HEK293 (cell line): ENCODE data around the gene DHRS7B.

Experiments
- CTCF ChIA-PET: fragments of 350-600 bp; formaldehyde crosslinking; extraction: SDS; loops from one replicate; lab custom pipeline; 2021; ENCODE audit warnings: antibody characterized with exemption; lab: Yijun Ruan, JAX
- POLR2A ChIA-PET: fragments of 300-600 bp; formaldehyde crosslinking; extraction: SDS; loops from one replicate; lab custom pipeline; 2020; ENCODE audit warnings: antibody characterized with exemption, inconsistent platforms; lab: Yijun Ruan, JAX
- H3K27ac ChIP-seq: fragments of 200-500 bp; sonication (Bioruptor generic); 2 replicates; pipeline ENCODE4 v1.5.1; 2014; ENCODE audit warnings: low read depth, low read length, control low read depth, inconsistent platforms; ENCODE audit errors: extremely low read depth
- H3K36me3 ChIP-seq, 2 experiments: fragments of 200-500 bp in 1 of 2; sonication (Bioruptor generic) in 1 of 2; 1 replicate in 1 of 2; 2 replicates in 1 of 2; pipeline ENCODE4 v1.5.1; 2014 to 2017; ENCODE audit warnings: inconsistent platforms in 2 of 2, low read length in 2 of 2; ENCODE audit not compliant: control insufficient read depth in 2 of 2, insufficient read depth in 1 of 2
- H3K4me1 ChIP-seq: fragments of 200-500 bp; sonication (Bioruptor generic); 2 replicates; pipeline ENCODE4 v1.5.1; 2014; ENCODE audit warnings: mild to moderate bottlenecking, low read length, inconsistent platforms; ENCODE audit not compliant: control insufficient read depth, insufficient read depth
- H3K4me3 ChIP-seq: 2 replicates; pipeline ENCODE4 v1.5.1; 2011; ENCODE audit warnings: low read depth, mild to moderate bottlenecking, control low read depth, low read length, moderate library complexity
- H3K9me3 ChIP-seq: fragments of 200-500 bp; sonication (Bioruptor generic); 2 replicates; pipeline ENCODE4 v1.5.1; 2014; ENCODE audit warnings: low read depth, low read length, inconsistent platforms; ENCODE audit not compliant: control insufficient read depth, insufficient read depth
- EGR2 ChIP-seq: fragments of 450-650 bp; formaldehyde crosslinking; IDR thresholded peaks from 2 replicates; pipeline ENCODE4 v1.5.1; 2016; ENCODE audit warnings: low read depth, missing biosample characterization, missing genetic modification characterization
- GLIS1 ChIP-seq: fragments of 450-650 bp; formaldehyde crosslinking; IDR thresholded peaks from 2 replicates; pipeline ENCODE4 v1.5.1; 2016; ENCODE audit warnings: missing biosample characterization, missing genetic modification characterization
- KLF9 ChIP-seq: fragments of 450-650 bp; formaldehyde crosslinking; IDR thresholded peaks from 2 replicates; pipeline ENCODE4 v1.5.1; 2016; ENCODE audit warnings: missing biosample characterization, missing genetic modification characterization, low read depth
- SETDB1 ChIP-seq: IDR thresholded peaks from one replicate; pipeline ENCODE4 v1.6.1; 2017; ENCODE audit warnings: mild to moderate bottlenecking, low read length, moderate library complexity, mixed read lengths; ENCODE audit not compliant: insufficient read length
- TCF7L2 ChIP-seq: IDR thresholded peaks from 2 replicates; pipeline ENCODE4 v1.6.1; 2011; ENCODE audit warnings: low read depth, mild to moderate bottlenecking, inconsistent platforms, low read length, moderate library complexity, borderline replicate concordance
- TRIM28 ChIP-seq: IDR thresholded peaks from 2 replicates; pipeline ENCODE4 v1.6.1; 2011; ENCODE audit warnings: low read length, control low read depth, borderline replicate concordance
- YY1 ChIP-seq: fragments of 450-650 bp; formaldehyde crosslinking; IDR thresholded peaks from 2 replicates; pipeline ENCODE4 v1.5.1; 2018; ENCODE audit warnings: missing biosample characterization, missing genetic modification characterization
- ZNF140 ChIP-seq: fragments of 450-650 bp; formaldehyde crosslinking; IDR thresholded peaks from 2 replicates; pipeline ENCODE4 v1.5.1; 2016; ENCODE audit warnings: missing biosample characterization, missing genetic modification characterization
- ZNF274 ChIP-seq, 2 experiments: fragments of 200-500 bp in 1 of 2; fragments of 450-650 bp in 1 of 2; sonication (Bioruptor generic) in 1 of 2; formaldehyde crosslinking in 1 of 2; IDR thresholded peaks; 2 replicates each; pipeline versions ENCODE4 v1.5.1 to v1.6.1; 2014 to 2016; ENCODE audit warnings: borderline replicate concordance in 1 of 2, inconsistent platforms in 1 of 2, low read length in 1 of 2, missing biosample characterization in 1 of 2, missing genetic modification characterization in 1 of 2
- ZNF391 ChIP-seq: fragments of 450-650 bp; formaldehyde crosslinking; IDR thresholded peaks from 2 replicates; pipeline ENCODE4 v1.5.1; 2016; ENCODE audit warnings: low read depth, missing biosample characterization, missing genetic modification characterization, borderline replicate concordance
- ZNF544 ChIP-seq: fragments of 450-650 bp; formaldehyde crosslinking; IDR thresholded peaks from 2 replicates; pipeline ENCODE4 v1.5.0; 2017; ENCODE audit warnings: missing biosample characterization, missing genetic modification characterization
- ZNF561 ChIP-seq: fragments of 450-650 bp; IDR thresholded peaks from 2 replicates; pipeline ENCODE4 v1.5.1; 2018; ENCODE audit warnings: missing biosample characterization, missing genetic modification characterization, borderline replicate concordance
- ZNF660 ChIP-seq: fragments of 450-650 bp; IDR thresholded peaks from 2 replicates; pipeline ENCODE4 v1.5.1; 2018; ENCODE audit warnings: missing biosample characterization, mild to moderate bottlenecking, missing genetic modification characterization
- ZNF664 ChIP-seq: fragments of 450-650 bp; formaldehyde crosslinking; IDR thresholded peaks from 2 replicates; pipeline ENCODE4 v1.5.1; 2016; ENCODE audit warnings: missing biosample characterization, missing genetic modification characterization
- ZNF747 ChIP-seq: fragments of 450-650 bp; formaldehyde crosslinking; IDR thresholded peaks from 2 replicates; pipeline ENCODE4 v1.5.1; 2016; ENCODE audit warnings: missing biosample characterization, missing genetic modification characterization
- ZNF785 ChIP-seq: fragments of 450-650 bp; formaldehyde crosslinking; IDR thresholded peaks from 2 replicates; pipeline ENCODE4 v1.5.1; 2016; ENCODE audit warnings: missing biosample characterization, missing genetic modification characterization
- TF ChIP-seq, protein P1 (sequence below): fragments of 450-650 bp; IDR thresholded peaks from 2 replicates; pipeline ENCODE4 v1.5.1; 2018; ENCODE audit warnings: missing biosample characterization, missing genetic modification characterization
- TF ChIP-seq, protein P2 (sequence below): fragments of 450-650 bp; formaldehyde crosslinking; IDR thresholded peaks from 2 replicates; pipeline ENCODE4 v1.5.1; 2016; ENCODE audit warnings: missing biosample characterization, missing genetic modification characterization
- TF ChIP-seq, protein P3 (sequence below): fragments of 450-650 bp; formaldehyde crosslinking; conservative IDR thresholded peaks from 2 replicates; pipeline ENCODE4 v1.5.1; 2016; ENCODE audit warnings: low read depth, missing biosample characterization, missing genetic modification characterization
- TF ChIP-seq, protein P4 (sequence below): fragments of 450-650 bp; formaldehyde crosslinking; IDR thresholded peaks from 2 replicates; pipeline ENCODE4 v1.5.1; 2016; ENCODE audit warnings: missing biosample characterization, missing genetic modification characterization

The DHRS7B gene

DNA sequence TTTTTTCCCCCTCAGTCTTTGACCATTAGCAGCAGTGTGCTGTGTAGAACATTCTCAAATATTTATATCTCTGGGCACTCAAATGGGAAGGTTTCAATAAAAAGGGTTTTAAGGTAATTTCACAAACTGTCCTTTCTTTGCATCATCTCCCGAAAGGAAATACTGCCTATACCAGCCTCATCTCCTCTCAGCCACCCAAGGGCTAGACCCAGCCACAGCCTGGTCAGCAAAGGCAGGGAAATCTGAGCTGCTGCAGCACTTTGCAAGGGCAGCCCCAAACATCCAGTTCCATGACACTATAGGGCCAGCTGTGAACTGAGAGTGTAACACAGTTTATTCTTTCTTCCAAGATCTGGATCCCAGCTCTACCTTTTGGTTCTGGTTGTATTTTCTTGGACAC lies 58.3 kb downstream of the DHRS7B start:
- POLR2A ChIA-PET: no interaction called here
- H3K4me3 ChIP-seq: no peak overlapping the region
- CTCF ChIA-PET: no interaction called here

More for the DNA sequence above, 58.3 kb downstream of the DHRS7B start:
- Histone ChIP-seq H3K36me3 (peaks cover 12 to 50% of the 10 kb centered on the region in 2 experiments), H3K4me1 (no peaks in the 10 kb centered on the region), H3K9me3 (no peaks in the 10 kb centered on the region), H3K27ac (no peak overlapping the region)
- TF ChIP-seq SETDB1 (no peak), ZNF140 (tag by site-specific recombination) (no peak), ZNF660 (tag by site-specific recombination) (no peak), ZNF664 (tag by site-specific recombination) (no peak), ZNF785 (tag by site-specific recombination) (no peak), GLIS1 (tag by site-specific recombination) (no peak), ZNF561 (tag by site-specific recombination) (no peak), TCF7L2 (no peak), ZNF544 (tag by site-specific recombination) (no peak), YY1 (tag by site-specific recombination) (no peak), TRIM28 (no peak), ZNF391 (tag by site-specific recombination) (no peak), ZNF274 (IDR thresholded peaks at IDR 0.05; ENCODE audit: low read length) (no peak), ZNF274 (tag by site-specific recombination; IDR thresholded peaks at IDR 0.05; ENCODE audit: borderline replicate concordance) (no peak), ZNF747 (tag by site-specific recombination) (no peak), EGR2 (tag by site-specific recombination) (no peak), KLF9 (tag by site-specific recombination) (no peak)
- TF ChIP-seq, protein P1, sequence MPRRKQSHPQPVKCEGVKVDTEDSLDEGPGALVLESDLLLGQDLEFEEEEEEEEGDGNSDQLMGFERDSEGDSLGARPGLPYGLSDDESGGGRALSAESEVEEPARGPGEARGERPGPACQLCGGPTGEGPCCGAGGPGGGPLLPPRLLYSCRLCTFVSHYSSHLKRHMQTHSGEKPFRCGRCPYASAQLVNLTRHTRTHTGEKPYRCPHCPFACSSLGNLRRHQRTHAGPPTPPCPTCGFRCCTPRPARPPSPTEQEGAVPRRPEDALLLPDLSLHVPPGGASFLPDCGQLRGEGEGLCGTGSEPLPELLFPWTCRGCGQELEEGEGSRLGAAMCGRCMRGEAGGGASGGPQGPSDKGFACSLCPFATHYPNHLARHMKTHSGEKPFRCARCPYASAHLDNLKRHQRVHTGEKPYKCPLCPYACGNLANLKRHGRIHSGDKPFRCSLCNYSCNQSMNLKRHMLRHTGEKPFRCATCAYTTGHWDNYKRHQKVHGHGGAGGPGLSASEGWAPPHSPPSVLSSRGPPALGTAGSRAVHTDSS (tag by site-specific recombination): no peak
- TF ChIP-seq, protein P2, sequence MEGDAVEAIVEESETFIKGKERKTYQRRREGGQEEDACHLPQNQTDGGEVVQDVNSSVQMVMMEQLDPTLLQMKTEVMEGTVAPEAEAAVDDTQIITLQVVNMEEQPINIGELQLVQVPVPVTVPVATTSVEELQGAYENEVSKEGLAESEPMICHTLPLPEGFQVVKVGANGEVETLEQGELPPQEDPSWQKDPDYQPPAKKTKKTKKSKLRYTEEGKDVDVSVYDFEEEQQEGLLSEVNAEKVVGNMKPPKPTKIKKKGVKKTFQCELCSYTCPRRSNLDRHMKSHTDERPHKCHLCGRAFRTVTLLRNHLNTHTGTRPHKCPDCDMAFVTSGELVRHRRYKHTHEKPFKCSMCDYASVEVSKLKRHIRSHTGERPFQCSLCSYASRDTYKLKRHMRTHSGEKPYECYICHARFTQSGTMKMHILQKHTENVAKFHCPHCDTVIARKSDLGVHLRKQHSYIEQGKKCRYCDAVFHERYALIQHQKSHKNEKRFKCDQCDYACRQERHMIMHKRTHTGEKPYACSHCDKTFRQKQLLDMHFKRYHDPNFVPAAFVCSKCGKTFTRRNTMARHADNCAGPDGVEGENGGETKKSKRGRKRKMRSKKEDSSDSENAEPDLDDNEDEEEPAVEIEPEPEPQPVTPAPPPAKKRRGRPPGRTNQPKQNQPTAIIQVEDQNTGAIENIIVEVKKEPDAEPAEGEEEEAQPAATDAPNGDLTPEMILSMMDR (tag by site-specific recombination): no peak
- TF ChIP-seq, protein P3, sequence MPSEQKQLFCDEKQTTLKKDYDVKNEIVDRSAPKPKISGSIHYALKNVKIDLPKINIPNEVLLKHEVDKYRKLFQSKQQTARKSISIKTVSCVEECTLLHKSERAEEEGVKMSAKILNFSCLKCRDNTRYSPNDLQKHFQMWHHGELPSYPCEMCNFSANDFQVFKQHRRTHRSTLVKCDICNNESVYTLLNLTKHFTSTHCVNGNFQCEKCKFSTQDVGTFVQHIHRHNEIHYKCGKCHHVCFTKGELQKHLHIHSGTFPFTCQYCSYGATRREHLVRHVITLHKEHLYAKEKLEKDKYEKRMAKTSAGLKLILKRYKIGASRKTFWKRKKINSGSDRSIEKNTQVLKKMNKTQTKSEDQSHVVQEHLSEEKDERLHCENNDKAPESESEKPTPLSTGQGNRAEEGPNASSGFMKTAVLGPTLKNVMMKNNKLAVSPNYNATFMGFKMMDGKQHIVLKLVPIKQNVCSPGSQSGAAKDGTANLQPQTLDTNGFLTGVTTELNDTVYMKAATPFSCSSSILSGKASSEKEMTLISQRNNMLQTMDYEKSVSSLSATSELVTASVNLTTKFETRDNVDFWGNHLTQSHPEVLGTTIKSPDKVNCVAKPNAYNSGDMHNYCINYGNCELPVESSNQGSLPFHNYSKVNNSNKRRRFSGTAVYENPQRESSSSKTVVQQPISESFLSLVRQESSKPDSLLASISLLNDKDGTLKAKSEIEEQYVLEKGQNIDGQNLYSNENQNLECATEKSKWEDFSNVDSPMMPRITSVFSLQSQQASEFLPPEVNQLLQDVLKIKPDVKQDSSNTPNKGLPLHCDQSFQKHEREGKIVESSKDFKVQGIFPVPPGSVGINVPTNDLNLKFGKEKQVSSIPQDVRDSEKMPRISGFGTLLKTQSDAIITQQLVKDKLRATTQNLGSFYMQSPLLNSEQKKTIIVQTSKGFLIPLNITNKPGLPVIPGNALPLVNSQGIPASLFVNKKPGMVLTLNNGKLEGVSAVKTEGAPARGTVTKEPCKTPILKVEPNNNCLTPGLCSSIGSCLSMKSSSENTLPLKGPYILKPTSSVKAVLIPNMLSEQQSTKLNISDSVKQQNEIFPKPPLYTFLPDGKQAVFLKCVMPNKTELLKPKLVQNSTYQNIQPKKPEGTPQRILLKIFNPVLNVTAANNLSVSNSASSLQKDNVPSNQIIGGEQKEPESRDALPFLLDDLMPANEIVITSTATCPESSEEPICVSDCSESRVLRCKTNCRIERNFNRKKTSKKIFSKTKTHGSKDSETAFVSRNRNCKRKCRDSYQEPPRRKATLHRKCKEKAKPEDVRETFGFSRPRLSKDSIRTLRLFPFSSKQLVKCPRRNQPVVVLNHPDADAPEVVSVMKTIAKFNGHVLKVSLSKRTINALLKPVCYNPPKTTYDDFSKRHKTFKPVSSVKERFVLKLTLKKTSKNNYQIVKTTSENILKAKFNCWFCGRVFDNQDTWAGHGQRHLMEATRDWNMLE: no peak
- TF ChIP-seq, protein P4, sequence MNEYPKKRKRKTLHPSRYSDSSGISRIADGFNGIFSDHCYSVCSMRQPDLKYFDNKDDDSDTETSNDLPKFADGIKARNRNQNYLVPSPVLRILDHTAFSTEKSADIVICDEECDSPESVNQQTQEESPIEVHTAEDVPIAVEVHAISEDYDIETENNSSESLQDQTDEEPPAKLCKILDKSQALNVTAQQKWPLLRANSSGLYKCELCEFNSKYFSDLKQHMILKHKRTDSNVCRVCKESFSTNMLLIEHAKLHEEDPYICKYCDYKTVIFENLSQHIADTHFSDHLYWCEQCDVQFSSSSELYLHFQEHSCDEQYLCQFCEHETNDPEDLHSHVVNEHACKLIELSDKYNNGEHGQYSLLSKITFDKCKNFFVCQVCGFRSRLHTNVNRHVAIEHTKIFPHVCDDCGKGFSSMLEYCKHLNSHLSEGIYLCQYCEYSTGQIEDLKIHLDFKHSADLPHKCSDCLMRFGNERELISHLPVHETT: no peak
